ENCODE data around the gene RCC1. TPM values are rescaled to one million over a fixed set of nuclear protein-coding genes. Genes with fewer than 3 reads are reported as not detected.

The RCC1 gene
- total and polyA plus RNA-seq, 8 donors = 5.4 to 18.5 (median 11.9) TPM

GRCh38 chr1:28482702-28483101 is 23.1 kb upstream of the RCC1 start:
- intact Hi-C loops (cut with DNase I) = no loop called here
- Histone ChIP-seq H3K27ac (no peak overlapping the region), H3K4me1 (no peaks in the 10 kb centered on the region), H3K27me3 (no peaks in the 10 kb centered on the region), H3K4me3 (no peak overlapping the region), H3K36me3 (peaks cover 4 to 31% (median 8%) of the 10 kb centered on the region in 3 donors), H3K9me3 (no peaks in the 10 kb centered on the region)
- TF ChIP-seq, protein P1, sequence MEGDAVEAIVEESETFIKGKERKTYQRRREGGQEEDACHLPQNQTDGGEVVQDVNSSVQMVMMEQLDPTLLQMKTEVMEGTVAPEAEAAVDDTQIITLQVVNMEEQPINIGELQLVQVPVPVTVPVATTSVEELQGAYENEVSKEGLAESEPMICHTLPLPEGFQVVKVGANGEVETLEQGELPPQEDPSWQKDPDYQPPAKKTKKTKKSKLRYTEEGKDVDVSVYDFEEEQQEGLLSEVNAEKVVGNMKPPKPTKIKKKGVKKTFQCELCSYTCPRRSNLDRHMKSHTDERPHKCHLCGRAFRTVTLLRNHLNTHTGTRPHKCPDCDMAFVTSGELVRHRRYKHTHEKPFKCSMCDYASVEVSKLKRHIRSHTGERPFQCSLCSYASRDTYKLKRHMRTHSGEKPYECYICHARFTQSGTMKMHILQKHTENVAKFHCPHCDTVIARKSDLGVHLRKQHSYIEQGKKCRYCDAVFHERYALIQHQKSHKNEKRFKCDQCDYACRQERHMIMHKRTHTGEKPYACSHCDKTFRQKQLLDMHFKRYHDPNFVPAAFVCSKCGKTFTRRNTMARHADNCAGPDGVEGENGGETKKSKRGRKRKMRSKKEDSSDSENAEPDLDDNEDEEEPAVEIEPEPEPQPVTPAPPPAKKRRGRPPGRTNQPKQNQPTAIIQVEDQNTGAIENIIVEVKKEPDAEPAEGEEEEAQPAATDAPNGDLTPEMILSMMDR (IDR thresholded peaks at IDR 0.05) = no peak
- DNase-seq (no peak), FAIRE-seq (no peak), ATAC-seq (no peak)
- 92 to 100% methylated on average over 2 of the region's 2 CpGs for WGBS, 2 donors

DNA sequence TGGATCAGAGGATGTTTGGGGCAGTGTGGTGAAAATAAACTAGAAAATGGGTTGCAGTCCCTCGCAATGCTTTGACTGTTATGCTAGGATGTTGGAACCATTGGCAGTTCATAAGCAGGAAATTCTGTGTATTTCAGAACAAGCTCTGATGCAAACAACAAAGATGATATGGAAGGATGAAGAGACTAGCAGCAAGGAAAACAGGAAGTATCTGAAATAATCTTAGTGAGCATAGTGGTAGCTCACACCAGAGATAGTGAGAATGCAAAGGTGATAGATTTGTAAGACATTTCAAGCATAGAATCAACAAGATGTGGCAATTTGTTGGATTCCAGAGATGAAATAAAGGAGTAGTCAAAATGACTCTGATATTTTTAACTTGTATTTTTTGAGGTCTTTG is 11.1 kb upstream of the RCC1 start:
- Histone ChIP-seq H3K4me3 (no peak overlapping the region), H3K4me1 (no peaks in the 10 kb centered on the region), H3K27me3 (no peaks in the 10 kb centered on the region), H3K36me3 (peaks cover 5 to 36% (median 9%) of the 10 kb centered on the region in 3 donors), H3K9me3 (no peaks in the 10 kb centered on the region), H3K27ac (no peak overlapping the region)
- DNase-seq (no peak), FAIRE-seq (no peak), ATAC-seq (no peak)
- intact Hi-C loops (cut with DNase I) = no loop called here
- TF ChIP-seq, protein P1 (IDR thresholded peaks at IDR 0.05) = no peak
- WGBS, 2 donors = 93 to 97% methylated on average over 1 of the region's 1 CpG

DNA sequence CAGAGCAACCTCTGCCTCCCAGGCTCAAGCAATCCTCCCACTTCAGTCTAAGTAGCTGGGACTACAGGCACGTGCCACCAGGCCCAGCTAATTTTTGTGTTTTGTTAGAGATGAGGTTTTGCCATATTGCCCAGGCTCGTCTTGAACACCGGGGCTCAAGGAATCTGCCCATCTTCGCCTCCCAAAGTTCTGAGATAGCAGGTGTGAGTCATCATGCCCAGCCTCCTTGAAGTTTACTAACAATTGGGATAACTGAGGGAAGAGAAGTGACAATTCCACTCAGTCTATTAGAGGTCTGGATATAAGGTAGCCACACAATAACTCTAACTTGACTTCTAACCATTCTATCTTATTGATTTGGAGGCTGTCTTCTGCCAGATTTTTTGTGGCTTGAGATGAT is 6.3 kb upstream of the RCC1 start:
- Histone ChIP-seq H3K4me3 (no peak overlapping the region), H3K4me1 (peaks cover 0 to 7% (median 0%) of the 10 kb centered on the region in 3 donors), H3K36me3 (peaks cover 5 to 17% (median 9%) of the 10 kb centered on the region in 3 donors), H3K27ac (no peak overlapping the region), H3K27me3 (no peaks in the 10 kb centered on the region), H3K9me3 (no peaks in the 10 kb centered on the region)
- TF ChIP-seq, protein P1 (IDR thresholded peaks at IDR 0.05) = no peak
- ATAC-seq (no peak), FAIRE-seq (no peak), DNase-seq (no peak)
- WGBS, 2 donors = 85 to 90% methylated on average over 4 of the region's 4 CpGs
- intact Hi-C loops (cut with DNase I) = no loop called here

DNA sequence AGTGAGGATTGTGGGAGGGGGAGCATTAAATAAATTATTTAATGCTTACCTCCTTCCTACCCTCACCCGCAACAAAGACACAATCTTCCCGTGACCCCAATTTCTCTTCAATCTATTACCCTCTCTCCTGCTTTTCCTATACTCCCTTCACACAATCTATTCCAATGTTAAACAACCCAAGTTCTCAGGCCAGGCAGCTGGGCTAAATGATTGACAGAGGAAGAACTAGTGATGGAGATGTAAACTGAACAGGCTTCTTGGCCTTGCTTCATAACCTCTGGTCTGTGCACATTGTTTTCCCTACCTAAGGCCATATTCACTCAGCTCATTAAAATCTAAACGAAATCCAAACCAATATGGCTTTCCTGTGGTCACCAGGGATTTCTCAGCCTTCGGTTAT is 3.9 kb upstream of the RCC1 start:
- no peaks in the 10 kb centered on the region for H3K9me3 ChIP-seq
- H3K27me3 ChIP-seq = no peaks in the 10 kb centered on the region
- H3K36me3 ChIP-seq = peaks cover under 1 to 5% (median 2%) of the 10 kb centered on the region in 3 donors
- intact Hi-C loops (cut with DNase I) = no loop called here
- peaks cover 0 to 11% (median 0%) of the 10 kb centered on the region in 3 donors for H3K4me1 ChIP-seq
- no peak for FAIRE-seq
- ATAC-seq = no peak
- H3K4me3 ChIP-seq = no peak overlapping the region
- peak overlapping the region in 1 of 4 donors; percentile 66 for H3K27ac ChIP-seq
- whole genome bisulfite sequencing, 2 donors = 86% methylated on average over 4 of the region's 4 CpGs
- no peak for DNase-seq
- TF ChIP-seq, protein P1 (IDR thresholded peaks at IDR 0.05) = no peak

- intact Hi-C loops (cut with DNase I) = no loop called here
- FAIRE-seq = no peak
- TF ChIP-seq, protein P1 (IDR thresholded peaks at IDR 0.05) = no peak
Observed at GRCh38 chr1:28503117-28503516, 2.7 kb upstream of the RCC1 start.

More at GRCh38 chr1:28503117-28503516, 2.7 kb upstream of the RCC1 start:
- Histone ChIP-seq H3K4me3 (no peak overlapping the region), H3K9me3 (no peaks in the 10 kb centered on the region), H3K27ac (no peak overlapping the region), H3K4me1 (peaks cover 5 to 16% (median 8%) of the 10 kb centered on the region in 3 donors), H3K27me3 (no peaks in the 10 kb centered on the region), H3K36me3 (no peaks in the 10 kb centered on the region)
- 59 to 61% methylated on average over 3 of the region's 3 CpGs for WGBS, 2 donors
- ATAC-seq = no peak
- DNase-seq = no peak

All from pancreas (tissue), 10 donors.